BLaER1 treated with 17β-estradiol and CSF1 and Interleukin-3, amounts not matched to agents 10 nM and 100 nM (cell line): ENCODE measurements around the gene CNTN2.

Experiments
- H3K27ac ChIP-seq, 11 experiments: shearing (Covaris generic); formaldehyde crosslinking; 2 replicates each; pipeline ENCODE4 v1.8.1; 2022
- H3K27me3 ChIP-seq, 11 experiments: shearing (Covaris generic); formaldehyde crosslinking; 2 replicates each; pipeline ENCODE4 v1.8.1; 2022
- H3K36me3 ChIP-seq, 11 experiments: shearing (Covaris generic); formaldehyde crosslinking; 2 replicates each; pipeline ENCODE4 v1.8.1; 2022
- H3K4me1 ChIP-seq, 10 experiments: shearing (Covaris generic); formaldehyde crosslinking; 2 replicates each; pipeline ENCODE4 v1.8.1; 2022
- H3K4me2 ChIP-seq, 11 experiments: shearing (Covaris generic); formaldehyde crosslinking; 2 replicates each; pipeline ENCODE4 v1.8.1; 2022
- H3K4me3 ChIP-seq, 10 experiments: shearing (Covaris generic); formaldehyde crosslinking; 2 replicates each; pipeline ENCODE4 v1.8.1; 2022
- H3K9ac ChIP-seq, 11 experiments: shearing (Covaris generic); formaldehyde crosslinking; 2 replicates each; pipeline ENCODE4 v1.8.1; 2022
- H3K9me3 ChIP-seq, 11 experiments: shearing (Covaris generic); formaldehyde crosslinking; replicated peaks in 1 of 11; 2 replicates each; pipeline ENCODE4 v1.8.1; 2022
- H4K20me1 ChIP-seq, 11 experiments: shearing (Covaris generic); formaldehyde crosslinking; 2 replicates each; pipeline ENCODE4 v1.8.1; 2022
- Cebpa-rat ChIP-seq, 11 experiments: shearing (Covaris generic); IDR thresholded peaks; 2 replicates each; pipeline ENCODE4 v1.8.1; 2022

The CNTN2 gene

DNA sequence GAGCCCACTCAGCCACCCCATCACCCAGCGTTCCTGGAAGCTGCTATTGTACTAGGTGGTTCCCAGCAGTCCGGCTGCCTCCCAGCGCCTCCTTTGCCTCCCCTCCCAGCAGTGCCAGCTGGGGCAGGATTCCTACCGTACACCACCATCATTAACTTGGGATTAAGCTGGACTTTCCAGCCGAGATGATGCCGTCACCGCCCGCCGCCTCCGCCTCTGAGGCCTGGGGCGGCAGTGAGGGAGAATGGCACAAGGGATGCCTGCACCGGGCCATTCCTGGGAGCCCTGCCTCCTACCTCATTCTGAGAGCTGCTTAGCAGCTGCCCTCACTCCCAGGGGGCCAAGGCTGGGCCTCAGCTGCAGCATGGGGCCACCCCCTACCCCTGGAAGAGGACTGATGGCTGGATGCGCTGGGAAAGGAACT lies 13.2 kb downstream of the CNTN2 start:
- Histone ChIP-seq H3K4me3 (no peak overlapping the region), H3K36me3 (no peaks in the 10 kb centered on the region), H3K4me1 (peaks cover 7 to 46% (median 38%) of the 10 kb centered on the region in 10 experiments; a peak in 19 of 20 replicates), H3K27ac (no peak overlapping the region), H4K20me1 (peaks cover 0 to 7% (median 0%) of the 10 kb centered on the region in 11 experiments; a peak in 3 of 22 replicates), H3K4me2 (peak overlapping the region in 5 of 11 experiments; percentile 31 to 46 (median 40); a peak in 9 of 22 replicates), H3K27me3 (no peaks in the 10 kb centered on the region), H3K9ac (0 out of 22 replicates have a peak overlapping the region, but pooled peaks of 1 of the 11 experiments have one; percentile 11), H3K9me3 (no peaks in the 10 kb centered on the region)
- no peak for TF ChIP-seq Cebpa-rat (IDR thresholded peaks at IDR 0.05)

GRCh38 chr1:205056956-205057568 lies 14.1 kb downstream of the CNTN2 start:
- Histone ChIP-seq H3K36me3 (no peaks in the 10 kb centered on the region), H3K27me3 (no peaks in the 10 kb centered on the region)
- no peak for TF ChIP-seq Cebpa-rat (IDR thresholded peaks at IDR 0.05)

DNA sequence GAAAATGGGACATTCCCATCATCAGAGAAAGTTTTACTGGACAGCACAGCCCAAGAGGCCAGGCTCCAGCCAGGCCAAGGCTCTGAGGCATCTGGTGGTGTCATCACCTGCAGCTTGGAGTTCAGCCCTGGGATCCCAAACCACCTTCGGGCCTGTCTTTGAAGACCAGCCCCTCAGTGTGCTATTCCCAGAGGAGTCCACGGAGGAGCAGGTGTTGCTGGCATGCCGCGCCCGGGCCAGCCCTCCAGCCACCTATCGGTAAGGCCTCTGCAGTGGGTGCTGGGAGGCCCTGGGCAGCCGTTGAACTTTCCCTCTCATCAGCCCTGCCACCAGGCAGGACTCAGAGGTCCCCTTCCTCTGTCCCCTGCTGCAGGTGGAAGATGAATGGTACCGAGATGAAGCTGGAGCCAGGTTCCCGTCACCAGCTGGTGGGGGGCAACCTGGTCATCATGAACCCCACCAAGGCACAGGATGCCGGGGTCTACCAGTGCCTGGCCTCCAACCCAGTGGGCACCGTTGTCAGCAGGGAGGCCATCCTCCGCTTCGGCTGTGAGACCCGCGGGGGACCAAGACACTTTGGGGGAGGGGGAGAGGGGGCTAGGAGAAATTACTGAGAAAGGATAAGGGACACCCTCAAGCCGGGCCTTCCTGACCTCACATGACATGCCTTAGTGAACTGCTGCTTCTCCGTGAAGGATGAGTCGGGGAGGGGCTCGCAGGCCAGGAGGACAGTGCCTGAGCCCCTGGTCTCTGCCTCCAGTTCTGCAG lies 15.0 kb downstream of the CNTN2 start:
- Histone ChIP-seq H4K20me1 (peaks cover 0 to 7% (median 0%) of the 10 kb centered on the region in 11 experiments; a peak in 1 of 22 replicates), H3K9me3 (no peaks in the 10 kb centered on the region), H3K4me3 (no peak overlapping the region), H3K27me3 (no peaks in the 10 kb centered on the region), H3K4me2 (no peak overlapping the region), H3K27ac (no peak overlapping the region), H3K36me3 (no peaks in the 10 kb centered on the region), H3K4me1 (peaks cover 3 to 34% (median 25%) of the 10 kb centered on the region in 10 experiments; a peak in 19 of 20 replicates), H3K9ac (no peak overlapping the region)
- no peak for TF ChIP-seq Cebpa-rat (IDR thresholded peaks at IDR 0.05)

More at GRCh38 chr1:205056956-205057568, 14.1 kb downstream of the CNTN2 start:
- no peak overlapping the region for H3K9ac ChIP-seq
- no peak overlapping the region for H3K4me3 ChIP-seq
- H3K4me1 ChIP-seq = peaks cover 7 to 43% (median 35%) of the 10 kb centered on the region in 10 experiments; a peak in 19 of 20 replicates
- no peak overlapping the region for H3K27ac ChIP-seq
- peaks cover 0 to 7% (median 0%) of the 10 kb centered on the region in 11 experiments; a peak in 3 of 22 replicates for H4K20me1 ChIP-seq
- H3K4me2 ChIP-seq = peak overlapping the region in 1 of 11 experiments; percentile 31; a peak in 2 of 22 replicates
- no peaks in the 10 kb centered on the region for H3K9me3 ChIP-seq

- no peak overlapping the region for H3K27ac ChIP-seq
- H3K27me3 ChIP-seq = no peaks in the 10 kb centered on the region
- H3K4me1 ChIP-seq = peaks cover 0 to 25% (median 17%) of the 10 kb centered on the region in 10 experiments; a peak in 14 of 20 replicates
- H3K9me3 ChIP-seq = no peaks in the 10 kb centered on the region
- no peaks in the 10 kb centered on the region for H3K36me3 ChIP-seq
- no peak overlapping the region for H3K4me2 ChIP-seq
- H3K9ac ChIP-seq = no peak overlapping the region
- no peak overlapping the region for H3K4me3 ChIP-seq
- peaks cover 0 to 7% (median 0%) of the 10 kb centered on the region in 11 experiments; a peak in 1 of 22 replicates for H4K20me1 ChIP-seq
- TF ChIP-seq Cebpa-rat (IDR thresholded peaks at IDR 0.05) = no peak
Measured at GRCh38 chr1:205058853-205059252, 15.8 kb downstream of the CNTN2 start.

DNA sequence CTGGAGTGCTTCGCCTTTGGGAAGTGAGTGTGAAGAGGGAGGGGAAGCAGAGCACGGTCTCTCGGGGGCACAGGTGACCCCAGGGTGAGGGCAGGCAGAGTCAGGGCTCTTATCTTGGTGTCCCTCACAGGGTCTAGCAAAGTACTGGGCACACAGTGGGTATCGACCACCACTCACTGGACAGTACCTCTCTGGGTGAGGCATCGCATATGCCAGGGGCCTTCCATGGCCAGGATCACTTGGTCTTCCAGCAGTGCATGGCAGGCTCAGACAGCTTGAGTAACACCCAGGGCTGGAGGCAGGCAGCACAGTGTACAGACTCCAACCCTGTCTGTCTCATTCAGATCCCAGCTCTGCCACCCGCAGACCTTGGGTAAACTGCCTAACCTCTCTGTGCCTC lies 16.6 kb downstream of the CNTN2 start:
- Histone ChIP-seq H3K9me3 (no peaks in the 10 kb centered on the region), H3K4me2 (no peak overlapping the region), H3K36me3 (no peaks in the 10 kb centered on the region), H3K27me3 (no peaks in the 10 kb centered on the region), H3K27ac (no peak overlapping the region), H3K4me3 (no peak overlapping the region), H3K4me1 (peaks cover 0 to 21% (median 13%) of the 10 kb centered on the region in 10 experiments; a peak in 14 of 20 replicates), H3K9ac (no peak overlapping the region), H4K20me1 (peaks cover 0 to 7% (median 0%) of the 10 kb centered on the region in 11 experiments; a peak in 2 of 22 replicates)
- no peak for TF ChIP-seq Cebpa-rat (IDR thresholded peaks at IDR 0.05)

- H3K4me3 ChIP-seq = no peak overlapping the region
- H3K4me2 ChIP-seq = peak overlapping the region in 1 of 11 experiments; percentile 26; a peak in 1 of 22 replicates
- H4K20me1 ChIP-seq = peaks cover 0 to 7% (median 0%) of the 10 kb centered on the region in 11 experiments; a peak in 2 of 22 replicates
- H3K9me3 ChIP-seq = no peaks in the 10 kb centered on the region
- no peak overlapping the region for H3K9ac ChIP-seq
- H3K27ac ChIP-seq = 0 out of 22 replicates have a peak overlapping the region, but pooled peaks of 1 of the 11 experiments have one; percentile 13
- peaks cover 0 to 21% (median 13%) of the 10 kb centered on the region in 10 experiments; a peak in 14 of 20 replicates for H3K4me1 ChIP-seq
- H3K36me3 ChIP-seq = no peaks in the 10 kb centered on the region
- H3K27me3 ChIP-seq = no peaks in the 10 kb centered on the region
- no peak for TF ChIP-seq Cebpa-rat (IDR thresholded peaks at IDR 0.05)
Measured at GRCh38 chr1:205060746-205061145, 17.7 kb downstream of the CNTN2 start.

GRCh38 chr1:205061227-205061626 lies 18.2 kb downstream of the CNTN2 start:
- no peaks in the 10 kb centered on the region for H3K27me3 ChIP-seq
- H3K9ac ChIP-seq = peak overlapping the region in 1 of 11 experiments; percentile 37; a peak in 2 of 22 replicates
- no peak for TF ChIP-seq Cebpa-rat (IDR thresholded peaks at IDR 0.05)
- no peaks in the 10 kb centered on the region for H3K9me3 ChIP-seq
- peaks cover 0 to 5% (median 0%) of the 10 kb centered on the region in 11 experiments; a peak in 2 of 22 replicates for H4K20me1 ChIP-seq
- peaks cover 0 to 16% (median 10%) of the 10 kb centered on the region in 10 experiments; a peak in 14 of 20 replicates for H3K4me1 ChIP-seq
- no peak overlapping the region for H3K4me3 ChIP-seq
- peak overlapping the region in 6 of 11 experiments; percentile 10 to 38 (median 24); a peak in 4 of 22 replicates for H3K4me2 ChIP-seq
- H3K27ac ChIP-seq = 0 out of 22 replicates have a peak overlapping the region, but pooled peaks of 1 of the 11 experiments have one; percentile 13
- H3K36me3 ChIP-seq = no peaks in the 10 kb centered on the region

DNA sequence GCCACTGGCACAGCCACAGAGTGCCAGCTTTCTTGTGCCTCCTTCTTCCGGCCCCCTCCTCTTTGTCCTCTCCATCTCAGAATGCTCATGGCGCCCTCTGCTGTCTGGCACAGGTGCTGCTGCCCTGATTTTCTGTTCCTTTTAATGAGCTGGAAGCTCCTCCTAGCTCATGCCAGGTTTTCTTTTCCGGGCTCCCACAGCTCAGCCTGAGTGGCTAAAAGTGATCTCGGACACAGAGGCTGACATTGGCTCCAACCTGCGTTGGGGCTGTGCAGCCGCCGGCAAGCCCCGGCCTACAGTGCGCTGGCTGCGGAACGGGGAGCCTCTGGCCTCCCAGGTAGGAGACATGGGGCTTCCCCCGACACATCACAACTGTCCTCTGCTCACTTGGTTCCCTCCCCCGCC lies 18.7 kb downstream of the CNTN2 start:
- H3K27ac ChIP-seq = no peak overlapping the region
- H3K4me1 ChIP-seq = peaks cover 0 to 12% (median 6%) of the 10 kb centered on the region in 10 experiments; a peak in 13 of 20 replicates
- no peak for TF ChIP-seq Cebpa-rat (IDR thresholded peaks at IDR 0.05)
- no peaks in the 10 kb centered on the region for H3K9me3 ChIP-seq
- H3K27me3 ChIP-seq = no peaks in the 10 kb centered on the region
- no peak overlapping the region for H3K4me3 ChIP-seq
- peak overlapping the region in 5 of 11 experiments; percentile 12 to 38 (median 26); a peak in 3 of 22 replicates for H3K4me2 ChIP-seq
- peaks cover 0 to under 1% (median 0%) of the 10 kb centered on the region in 11 experiments; a peak in 2 of 22 replicates for H4K20me1 ChIP-seq
- H3K9ac ChIP-seq = peak overlapping the region in 2 of 11 experiments; percentile 28 to 37; a peak in 1 of 22 replicates
- H3K36me3 ChIP-seq = no peaks in the 10 kb centered on the region
